GM21619 (cell line): ENCODE data around the gene DCHS1.
"Not testable (repeated sequence)": the region's sequence is repeated elsewhere in the genome, so short reads cannot be mapped to it uniquely, and the experiment has no call there.

Experiments
- ATAC-seq: cut with Tn5 transposase; IDR thresholded peaks from one replicate; pipeline ENCODE4 v1.9.1; 2021; ENCODE audit not compliant: unreplicated experiment

DCHS1 gene, protein sequence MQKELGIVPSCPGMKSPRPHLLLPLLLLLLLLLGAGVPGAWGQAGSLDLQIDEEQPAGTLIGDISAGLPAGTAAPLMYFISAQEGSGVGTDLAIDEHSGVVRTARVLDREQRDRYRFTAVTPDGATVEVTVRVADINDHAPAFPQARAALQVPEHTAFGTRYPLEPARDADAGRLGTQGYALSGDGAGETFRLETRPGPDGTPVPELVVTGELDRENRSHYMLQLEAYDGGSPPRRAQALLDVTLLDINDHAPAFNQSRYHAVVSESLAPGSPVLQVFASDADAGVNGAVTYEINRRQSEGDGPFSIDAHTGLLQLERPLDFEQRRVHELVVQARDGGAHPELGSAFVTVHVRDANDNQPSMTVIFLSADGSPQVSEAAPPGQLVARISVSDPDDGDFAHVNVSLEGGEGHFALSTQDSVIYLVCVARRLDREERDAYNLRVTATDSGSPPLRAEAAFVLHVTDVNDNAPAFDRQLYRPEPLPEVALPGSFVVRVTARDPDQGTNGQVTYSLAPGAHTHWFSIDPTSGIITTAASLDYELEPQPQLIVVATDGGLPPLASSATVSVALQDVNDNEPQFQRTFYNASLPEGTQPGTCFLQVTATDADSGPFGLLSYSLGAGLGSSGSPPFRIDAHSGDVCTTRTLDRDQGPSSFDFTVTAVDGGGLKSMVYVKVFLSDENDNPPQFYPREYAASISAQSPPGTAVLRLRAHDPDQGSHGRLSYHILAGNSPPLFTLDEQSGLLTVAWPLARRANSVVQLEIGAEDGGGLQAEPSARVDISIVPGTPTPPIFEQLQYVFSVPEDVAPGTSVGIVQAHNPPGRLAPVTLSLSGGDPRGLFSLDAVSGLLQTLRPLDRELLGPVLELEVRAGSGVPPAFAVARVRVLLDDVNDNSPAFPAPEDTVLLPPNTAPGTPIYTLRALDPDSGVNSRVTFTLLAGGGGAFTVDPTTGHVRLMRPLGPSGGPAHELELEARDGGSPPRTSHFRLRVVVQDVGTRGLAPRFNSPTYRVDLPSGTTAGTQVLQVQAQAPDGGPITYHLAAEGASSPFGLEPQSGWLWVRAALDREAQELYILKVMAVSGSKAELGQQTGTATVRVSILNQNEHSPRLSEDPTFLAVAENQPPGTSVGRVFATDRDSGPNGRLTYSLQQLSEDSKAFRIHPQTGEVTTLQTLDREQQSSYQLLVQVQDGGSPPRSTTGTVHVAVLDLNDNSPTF (N-terminal part only)

DNA sequence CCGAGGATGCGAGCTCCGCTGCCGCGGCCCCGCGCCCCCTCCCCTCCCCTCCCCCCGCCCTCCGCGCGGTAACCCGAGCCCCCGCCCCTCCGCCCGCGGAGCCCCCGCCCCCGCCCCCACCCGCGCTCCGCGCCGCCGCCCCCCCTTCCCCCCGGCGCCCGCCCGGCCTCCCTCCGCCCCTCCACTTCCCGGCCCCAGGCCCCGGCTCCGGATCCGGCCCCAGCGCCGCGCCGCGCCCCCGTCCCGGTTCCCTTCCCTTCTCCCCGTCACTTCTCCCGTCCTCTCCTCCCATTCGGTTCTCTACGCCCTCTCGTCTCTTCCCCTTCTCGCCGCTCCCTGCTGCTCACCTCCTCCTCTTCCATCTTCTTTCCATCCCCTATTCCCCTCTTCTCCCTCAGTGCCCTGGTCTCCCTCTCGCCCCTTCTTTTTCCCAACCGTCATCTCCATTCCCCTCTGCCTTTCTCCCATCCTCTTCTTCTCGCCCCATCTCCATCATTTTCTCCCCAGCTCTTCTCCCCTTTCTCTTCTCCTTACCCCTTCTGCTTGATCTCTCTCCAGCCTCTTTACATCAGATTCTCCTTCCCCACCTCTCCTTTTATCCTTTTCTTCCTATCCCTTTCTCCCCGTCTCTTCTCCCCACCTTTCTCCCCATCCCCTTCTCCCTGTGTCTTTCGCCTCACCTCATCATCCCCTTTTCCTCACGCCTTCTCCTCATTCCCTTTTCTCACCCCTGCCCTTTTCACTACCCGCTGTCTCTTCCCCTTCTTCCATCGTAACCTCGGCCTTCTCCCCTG is at the start of gene DCHS1:
DCHS1 (minus strand) TSS at position 20 of the 794 bp plus-strand sequence. CDS start 14,196 bp downstream, outside the sequence.
- no peak for ATAC-seq

DNA sequence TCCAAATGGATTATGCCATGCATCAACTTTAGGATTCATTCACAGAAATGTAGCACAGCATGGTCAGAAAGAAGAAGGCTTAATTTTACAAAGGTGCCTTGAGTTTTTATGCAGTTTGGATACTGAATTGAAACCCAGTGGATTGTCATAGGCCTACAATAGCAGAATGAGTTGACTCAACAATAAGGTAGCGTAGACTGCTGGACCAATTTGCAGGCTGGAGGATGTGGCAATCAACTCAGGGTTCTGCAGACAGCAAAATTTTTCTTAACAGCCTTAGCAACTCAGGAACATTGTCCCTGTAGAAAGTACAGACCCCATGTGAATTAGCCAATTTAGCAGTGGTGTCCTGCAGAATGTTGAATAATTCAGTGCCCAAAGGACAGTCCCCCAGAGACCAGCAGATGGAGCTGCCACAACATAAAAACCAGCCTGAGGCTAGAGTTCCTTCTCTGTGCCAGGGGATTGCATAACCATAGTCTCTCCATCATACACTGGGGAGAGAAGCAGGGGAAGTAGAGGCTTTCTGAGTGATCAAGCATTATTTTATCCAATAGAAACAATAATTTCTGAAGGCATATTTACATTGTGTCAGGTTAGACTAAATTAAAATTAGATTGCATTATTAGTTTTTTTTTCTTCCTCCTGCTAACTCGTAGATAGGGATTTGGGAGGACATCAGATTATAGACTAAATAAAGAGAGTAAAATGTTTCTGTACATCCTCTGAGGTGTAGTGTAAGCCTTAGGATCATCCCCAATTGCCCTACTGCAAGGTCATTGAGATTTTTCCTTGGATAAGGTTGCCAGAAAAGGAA is 47.8 kb upstream of the DCHS1 start:
- no peak for ATAC-seq

DNA sequence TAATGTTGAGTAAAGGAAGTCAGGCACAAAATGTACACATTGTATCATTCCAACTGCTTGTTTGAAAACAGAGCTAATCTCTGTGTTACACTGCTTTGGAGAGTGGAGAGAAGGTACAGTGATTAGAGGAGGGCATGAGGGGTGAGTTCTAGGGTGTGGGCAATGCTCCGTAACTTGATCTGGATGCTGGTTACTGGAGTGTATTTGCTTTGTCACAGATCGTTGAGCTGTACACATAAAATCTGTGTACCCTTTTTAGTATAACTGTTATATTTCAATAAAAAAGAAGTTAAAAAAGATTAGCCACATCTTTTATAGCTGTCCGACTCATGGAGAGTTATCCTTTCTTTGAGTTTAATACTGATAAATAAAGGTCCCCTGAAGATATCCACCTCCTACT is 46.3 kb upstream of the DCHS1 start:
- ATAC-seq, result not testable (repeated sequence)

DNA sequence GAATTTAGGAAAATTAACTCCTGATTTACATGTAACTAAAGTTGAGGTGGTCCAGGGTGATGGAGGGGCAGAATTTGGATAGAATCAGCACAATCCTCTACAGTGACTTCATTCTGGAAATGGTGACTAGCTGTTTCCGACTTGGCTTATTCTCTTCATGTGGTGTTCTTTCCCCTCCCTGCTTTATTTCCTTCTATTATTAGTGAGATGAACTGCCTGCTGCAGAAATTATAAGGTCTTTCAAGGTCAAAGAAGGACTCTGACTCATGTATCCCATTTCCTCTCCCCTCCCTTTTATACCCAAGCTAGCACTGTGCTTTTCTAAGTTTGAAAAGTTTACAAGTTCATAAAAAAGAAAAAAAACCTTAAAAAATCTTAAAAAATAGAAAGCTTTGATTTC is 39.8 kb upstream of the DCHS1 start:
- no peak for ATAC-seq

DNA sequence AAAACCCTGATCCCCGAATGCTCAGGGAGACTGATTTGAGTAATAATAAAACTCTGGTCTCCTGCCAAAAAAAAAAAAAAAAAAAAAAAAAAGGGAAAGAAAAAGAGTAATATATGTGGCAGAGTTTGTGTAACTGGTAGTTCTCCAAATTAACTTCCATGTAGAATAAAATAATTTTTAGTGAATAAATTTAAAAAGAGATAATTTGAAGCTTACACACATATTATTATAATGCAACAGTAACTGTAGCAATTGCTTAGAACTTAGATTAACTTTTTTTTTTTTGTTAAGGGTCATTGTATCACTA is 38.6 kb upstream of the DCHS1 start:
- ATAC-seq, result no peak

DNA sequence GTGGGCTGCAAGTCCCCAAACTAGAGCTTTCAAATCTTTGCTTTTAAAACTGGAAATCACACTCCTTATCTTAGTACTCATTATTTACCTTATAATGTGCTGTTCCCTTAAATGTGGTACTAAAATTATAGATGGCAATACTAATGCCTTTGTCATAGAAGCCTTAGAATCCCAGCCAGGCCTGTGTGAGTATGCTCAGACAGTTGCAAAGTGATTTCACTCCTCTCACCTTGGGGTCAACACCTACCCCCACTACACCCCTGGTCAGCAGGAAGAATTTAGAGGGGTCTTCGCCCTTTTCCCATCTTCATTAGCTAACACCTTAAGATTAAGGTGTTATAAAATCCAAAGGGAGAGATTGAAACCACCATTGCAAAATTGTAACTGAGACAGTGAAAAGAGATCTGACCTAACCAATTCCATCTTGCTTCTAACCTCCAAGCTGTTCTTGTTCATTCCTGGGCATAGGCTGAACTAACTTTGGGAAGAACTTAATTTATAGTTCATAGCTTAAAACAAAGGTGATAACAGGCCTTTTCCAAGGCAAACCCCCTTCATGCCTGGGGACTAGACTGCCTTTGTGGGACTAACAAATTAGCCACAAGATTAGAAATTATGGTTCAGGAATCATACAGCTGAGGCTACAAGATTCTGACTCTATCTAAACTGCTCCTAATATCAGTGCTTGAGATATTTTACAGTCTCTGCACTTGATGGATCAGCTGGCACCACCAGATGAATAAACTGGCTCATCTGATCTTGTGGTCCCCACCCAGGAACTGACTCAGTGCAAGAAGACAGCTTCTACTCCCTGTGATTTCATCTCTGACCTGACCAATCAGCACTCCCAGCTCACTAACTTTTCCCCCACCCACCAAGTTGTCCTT is 38.0 kb upstream of the DCHS1 start:
- ATAC-seq, result no peak

DNA sequence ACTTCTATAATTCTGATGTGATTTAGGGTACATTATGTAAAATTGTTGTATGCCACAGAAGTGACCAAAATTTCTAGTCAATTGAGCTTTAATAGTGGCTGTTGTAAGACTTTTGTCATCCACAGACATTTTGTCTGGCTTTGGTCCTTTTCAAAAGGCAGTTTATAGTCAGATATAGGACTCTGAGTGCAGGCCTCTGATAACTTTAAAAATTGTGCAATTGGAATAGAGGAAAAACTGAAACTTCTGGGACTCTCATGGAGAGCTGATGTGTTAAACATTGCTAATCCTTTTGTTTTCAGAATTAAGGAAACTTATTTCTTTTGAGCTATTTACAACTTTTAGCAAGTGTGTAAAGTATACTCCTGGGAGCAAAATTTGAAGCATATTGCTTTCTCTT is 36.5 kb upstream of the DCHS1 start:
- no peak for ATAC-seq

DNA sequence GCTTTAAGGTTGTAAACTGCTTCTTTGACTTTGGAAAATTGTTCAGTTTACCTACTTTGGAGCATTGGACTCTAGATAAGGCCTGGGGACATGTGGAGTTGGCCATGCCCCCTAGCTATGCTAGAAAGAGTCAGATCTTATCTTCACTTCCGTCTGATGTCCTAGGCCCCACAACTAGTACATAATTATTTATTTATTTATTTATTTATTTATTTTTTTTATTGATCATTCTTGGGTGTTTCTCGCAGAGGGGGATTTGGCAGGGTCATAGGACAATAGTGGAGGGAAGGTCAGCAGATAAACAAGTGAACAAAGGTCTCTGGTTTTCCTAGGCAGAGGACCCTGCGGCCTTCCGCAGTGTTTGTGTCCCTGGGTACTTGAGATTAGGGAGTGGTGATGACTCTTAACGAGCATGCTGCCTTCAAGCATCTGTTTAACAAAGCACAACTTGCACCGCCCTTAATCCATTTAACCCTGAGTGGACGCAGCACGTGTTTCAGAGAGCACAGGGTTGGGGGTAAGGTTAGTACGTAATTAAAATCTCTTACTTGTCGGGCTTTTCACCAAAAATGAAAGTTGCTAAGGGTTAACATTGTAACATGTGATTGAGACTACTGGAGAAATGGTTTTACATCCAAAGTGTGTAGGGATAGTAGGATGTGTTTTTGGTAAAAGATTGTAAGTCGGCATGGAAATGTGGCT is 35.0 kb upstream of the DCHS1 start:
- ATAC-seq, result not testable (repeated sequence)

DNA sequence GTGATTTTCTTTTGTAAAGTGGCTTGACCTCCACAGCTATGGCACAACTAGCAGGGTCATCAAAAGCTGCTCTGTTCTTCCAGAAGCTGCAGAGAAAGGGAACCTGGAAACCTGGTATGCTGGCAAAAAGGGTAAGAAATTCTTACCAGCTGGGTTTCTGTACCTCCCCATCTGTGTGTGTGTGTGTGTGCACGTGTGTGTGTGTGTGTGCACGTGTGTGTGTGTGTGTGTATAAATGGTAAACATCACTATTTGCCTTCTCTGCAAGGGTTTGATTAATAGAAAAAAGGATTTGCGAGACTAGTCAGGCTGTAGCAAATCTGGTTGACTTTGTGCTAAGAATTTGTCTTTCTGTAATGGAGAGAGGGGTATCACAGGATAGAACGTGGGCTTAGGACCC is 32.3 kb upstream of the DCHS1 start:
- ATAC-seq, result no peak

DNA sequence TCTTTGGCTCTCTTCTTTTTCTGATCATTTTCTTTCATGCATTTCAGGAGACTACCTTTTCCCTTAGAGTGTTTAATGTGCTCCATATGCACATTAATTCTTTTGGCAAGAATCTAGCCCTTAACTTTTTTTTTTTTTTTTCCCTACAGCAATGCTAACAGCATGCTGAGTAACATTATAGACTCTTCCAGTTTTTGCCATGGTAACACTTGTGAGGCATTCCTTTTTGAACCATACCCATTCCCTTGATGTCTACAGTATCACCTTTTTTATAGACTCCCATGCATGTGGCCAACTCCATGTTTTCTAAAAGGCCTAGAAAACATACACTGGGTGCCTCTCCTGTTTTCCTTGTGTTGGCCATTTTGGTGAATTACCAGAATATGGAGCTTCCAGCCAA is 30.4 kb upstream of the DCHS1 start:
- ATAC-seq, result no peak

DNA sequence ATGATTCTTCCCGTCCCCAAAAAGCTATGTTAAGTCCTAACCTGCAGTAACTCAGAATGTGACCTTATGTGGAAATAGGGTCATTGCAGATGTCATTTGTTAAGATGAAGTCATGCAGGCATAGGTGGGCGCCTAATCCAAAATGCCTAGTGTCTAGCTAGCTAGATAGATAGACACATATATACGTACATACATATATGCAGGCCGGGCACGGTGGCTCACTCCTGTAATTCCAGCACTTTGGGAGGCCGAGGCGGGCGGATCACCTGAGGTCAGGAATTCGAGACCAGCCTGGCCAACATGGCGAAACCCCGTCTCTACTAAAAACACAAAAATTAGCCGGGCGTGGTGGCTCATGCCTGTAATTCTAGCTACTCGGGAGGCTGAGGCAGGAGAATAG is 28.5 kb upstream of the DCHS1 start:
- ATAC-seq, result not testable (repeated sequence)

DNA sequence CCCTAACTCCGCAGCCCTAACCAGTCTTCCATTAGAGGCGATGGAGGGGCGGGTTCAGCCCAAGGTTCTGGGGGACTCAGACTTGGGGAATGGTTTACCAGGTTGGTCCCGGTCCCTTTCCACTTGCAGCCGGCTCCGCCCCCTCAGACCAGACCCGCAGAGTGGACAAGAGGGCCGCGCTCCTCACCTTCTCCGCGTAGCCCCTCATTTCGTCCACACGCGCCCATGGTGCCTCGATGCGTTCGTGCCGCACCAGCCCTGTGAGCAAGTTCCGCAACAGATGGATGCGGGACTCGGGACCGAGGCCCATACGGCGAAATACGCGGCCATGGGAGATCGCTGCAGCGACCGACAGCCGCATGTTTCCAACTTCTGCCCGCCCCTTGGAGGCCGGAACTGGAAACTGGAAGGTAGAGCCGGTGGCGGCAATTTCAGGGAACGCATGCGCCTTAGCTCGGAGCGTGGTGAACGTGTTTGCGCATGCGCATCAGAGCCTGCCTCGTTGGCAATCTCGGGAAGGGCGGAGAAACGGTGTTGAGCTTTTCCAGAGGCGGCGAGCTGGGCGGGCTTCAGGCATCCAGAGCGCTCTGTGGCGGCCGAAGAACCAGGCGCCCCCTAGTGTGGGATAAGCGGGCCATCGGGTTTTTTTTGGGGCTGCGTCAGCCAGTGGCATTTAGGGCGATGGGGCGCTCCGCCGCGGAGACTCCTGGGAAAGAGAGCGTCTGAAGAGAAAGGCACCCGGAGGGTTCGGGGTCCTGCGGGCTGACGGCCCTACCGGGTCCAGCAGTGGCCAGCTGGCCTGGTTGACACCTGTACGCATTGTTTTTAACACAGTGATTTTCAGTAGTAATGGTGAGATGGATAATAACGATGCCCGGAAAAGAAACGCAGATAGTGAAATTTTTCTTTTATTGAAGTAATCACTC is 27.6 kb upstream of the DCHS1 start, which contains the start of gene MRPL17:
MRPL17 (minus strand) TSS at position 405 of the 926 bp plus-strand sequence; CDS start at position 361, 44 bp downstream.
- peak; percentile 92 for ATAC-seq

DNA sequence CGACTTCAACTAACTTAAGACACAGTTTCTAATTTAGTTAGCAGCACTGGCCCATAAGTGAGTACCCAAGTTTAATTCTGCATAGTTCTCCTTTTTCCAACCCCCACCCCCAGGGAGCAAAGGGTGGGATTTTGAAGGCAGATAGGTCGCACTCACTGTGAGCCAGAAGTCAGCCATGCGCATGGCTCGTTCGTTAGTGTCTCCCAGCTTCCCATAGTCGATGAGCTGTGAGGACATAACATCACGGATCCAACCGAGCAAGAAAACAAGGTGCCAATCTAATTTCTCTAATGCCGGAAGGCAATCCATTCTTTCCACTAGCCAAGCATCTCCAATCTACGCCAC is 27.0 kb upstream of the DCHS1 start:
- peak; percentile 4 for ATAC-seq

DNA sequence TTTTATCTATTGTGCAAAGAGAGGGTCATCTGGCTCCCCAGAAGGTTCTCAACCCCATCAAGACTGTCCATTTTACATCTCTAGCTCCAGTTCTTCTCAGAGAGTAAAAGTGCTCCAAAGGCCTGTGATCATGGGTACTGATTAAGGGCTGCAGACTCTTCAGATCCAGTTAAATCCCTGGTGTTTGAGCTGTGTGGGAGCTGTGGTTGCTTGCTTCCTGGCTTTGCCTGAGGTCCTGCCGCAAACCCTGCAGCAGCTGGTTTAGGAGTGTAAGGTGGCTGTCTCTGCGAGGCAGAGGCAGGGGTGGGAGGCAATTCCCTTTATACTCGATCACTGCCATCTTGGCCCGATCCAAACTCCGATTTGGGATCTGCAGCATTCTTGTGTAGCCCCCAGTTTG is 26.3 kb upstream of the DCHS1 start:
- ATAC-seq, result no peak

DNA sequence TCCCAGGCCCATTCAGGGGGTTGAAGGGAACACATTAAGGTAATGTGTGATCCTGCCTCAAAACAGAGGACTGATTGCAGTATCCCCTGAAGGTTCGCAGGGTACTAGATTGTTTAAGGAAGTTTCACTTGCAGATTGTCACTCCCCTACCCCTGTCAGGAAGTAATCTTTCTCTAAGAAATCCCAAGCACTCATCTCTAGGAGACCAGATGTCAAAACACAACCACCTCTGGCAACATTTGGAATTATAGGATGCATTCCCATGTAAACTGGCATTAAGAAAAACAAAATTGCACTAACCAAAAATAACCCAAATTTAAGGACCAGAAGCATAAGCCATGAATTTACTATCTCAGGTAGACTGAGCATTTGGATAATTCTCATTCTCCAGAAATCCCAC is 25.9 kb upstream of the DCHS1 start:
- ATAC-seq, result no peak

DNA sequence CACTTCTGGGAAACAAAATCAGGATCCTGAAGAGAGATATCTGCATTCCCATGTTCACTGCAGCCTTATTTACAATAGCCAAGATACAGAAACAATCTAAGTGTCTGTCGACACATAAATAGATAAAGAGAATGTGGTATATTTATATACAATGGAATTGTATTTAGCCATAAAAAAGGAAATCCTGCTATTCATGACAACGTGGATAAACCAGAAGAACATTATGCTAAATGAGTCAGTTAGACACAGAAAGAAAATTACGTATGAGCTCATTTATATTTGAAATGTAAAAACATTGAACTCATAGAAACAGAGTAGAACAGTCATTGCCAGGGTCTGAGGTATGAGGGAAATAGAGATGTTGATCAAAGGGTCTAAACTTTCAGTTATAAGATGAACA is 21.4 kb upstream of the DCHS1 start:
- no peak for ATAC-seq

DNA sequence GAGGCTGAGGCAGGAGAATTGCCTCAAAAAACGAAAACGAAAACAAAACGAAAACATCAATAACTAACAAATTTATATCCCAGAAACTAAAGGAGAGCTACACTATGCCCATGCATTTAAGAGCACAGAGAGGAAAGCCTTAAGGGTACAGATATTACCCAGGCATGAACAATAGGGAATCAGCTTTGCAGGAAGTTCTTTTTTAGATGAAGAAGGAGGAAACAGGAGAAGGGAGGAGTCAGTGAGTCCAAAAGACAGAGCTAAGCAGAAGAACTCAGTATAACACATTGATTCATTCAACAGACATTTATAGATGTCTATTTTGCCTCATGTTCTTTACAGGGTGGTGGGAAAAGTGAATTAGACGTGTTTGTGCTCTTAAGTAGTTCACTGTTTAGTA is 19.3 kb upstream of the DCHS1 start:
- ATAC-seq, result no peak
